HCT116 (cell line): ENCODE results near the gene FGF22. TPM values are rescaled to one million over a fixed set of nuclear protein-coding genes. Genes with fewer than 3 reads are reported as not detected.

Source experiments
- ATAC-seq: fragments of 200-7000 bp; cut with Tn5 transposase; 2 replicates; pipeline ENCODE4 v1.9.1; 2020; ENCODE audit warnings: mild to moderate bottlenecking, moderate library complexity
- BruUV-seq: library from RNA; stranded (reverse); fragments of 400-500 nt; replicated peaks from 2 replicates; lab custom pipeline; 2021; lab: Mats Ljungman, UMichigan
- CTCF ChIA-PET: fragments of 300-600 bp; sonication (Branson Sonifier 250); formaldehyde crosslinking; loops from one replicate; lab custom pipeline; 2021; ENCODE audit warnings: antibody characterized with exemption; lab: Charles Lee
- POLR2A ChIA-PET: fragments of 300-600, 350-600 bp; sonication (Branson Sonifier 250); formaldehyde crosslinking; loops from one replicate; lab custom pipeline; 2021; ENCODE audit warnings: antibody characterized with exemption; lab: Charles Lee
- RAD21 ChIA-PET, 2 experiments: fragments of 300-600 bp; sonication (Branson Sonifier 250); formaldehyde crosslinking; loops; one replicate each; lab custom pipeline; 2023; ENCODE audit warnings: low total read pairs in 2 of 2; ENCODE audit not compliant: uncharacterized antibody in 2 of 2, unreplicated experiment in 2 of 2, low non-redundant PET in 1 of 2; lab: Charles Lee
- DNase-seq: peaks from one replicate; pipeline ENCODE4 v3.0.0-alpha.2; 2010; ENCODE audit warnings: low read depth, low spot score
- H2AFZ ChIP-seq: fragments of 200-600 bp; shearing (Covaris generic), sonication (generic); 2 replicates; pipeline ENCODE4 v1.6.1; 2017; ENCODE audit warnings: low read depth, mixed run types, mixed read lengths, antibody characterized with exemption, low read length; ENCODE audit not compliant: poor library complexity, severe bottlenecking
- H3K27ac ChIP-seq: 2 replicates; pipeline ENCODE4 v1.5.1; 2012; ENCODE audit warnings: low read depth, low read length
- H3K27me3 ChIP-seq: fragments of 200-600 bp; sonication (generic); 2 replicates; pipeline ENCODE4 v1.6.1; 2016; ENCODE audit warnings: mixed run types, low read length, mixed read lengths; ENCODE audit not compliant: insufficient read depth
- H3K36me3 ChIP-seq, 2 experiments: fragments of 200-500 bp in 1 of 2; fragments of 200-600 bp in 1 of 2; sonication (Bioruptor generic) in 1 of 2; sonication (generic) in 1 of 2; 2 replicates each; pipeline versions ENCODE4 v1.5.1 to v1.6.1; 2014 to 2016; ENCODE audit warnings: low read length in 2 of 2, inconsistent platforms in 1 of 2, mixed read lengths in 1 of 2, mixed run types in 1 of 2; ENCODE audit not compliant: insufficient read depth in 2 of 2, control insufficient read depth in 1 of 2
- H3K4me1 ChIP-seq, 2 experiments: fragments of 200-600 bp in 1 of 2; sonication (generic) in 1 of 2; 2 replicates each; pipeline versions ENCODE4 v1.5.1 to v1.6.1; 2012 to 2017; ENCODE audit warnings: low read length in 2 of 2, inconsistent platforms in 1 of 2, mild to moderate bottlenecking in 1 of 2, mixed read lengths in 1 of 2, mixed run types in 1 of 2, moderate library complexity in 1 of 2; ENCODE audit not compliant: insufficient read depth in 2 of 2, control insufficient read depth in 1 of 2
- H3K4me2 ChIP-seq: fragments of 200-600 bp; sonication (generic); 2 replicates; pipeline ENCODE4 v1.6.1; 2017; ENCODE audit warnings: mixed run types, low read length, mixed read lengths
- H3K4me3 ChIP-seq, 2 experiments: fragments of 200-600 bp in 1 of 2; sonication (generic) in 1 of 2; replicated peaks in 1 of 2; 2 replicates each; pipeline ENCODE4 v1.5.1; 2011 to 2016; ENCODE audit warnings: low read length in 2 of 2, control low read depth in 1 of 2, low read depth in 1 of 2, mild to moderate bottlenecking in 1 of 2, mixed read lengths in 1 of 2, mixed run types in 1 of 2
- H3K79me2 ChIP-seq: fragments of 200-600 bp; sonication (generic); 2 replicates; pipeline ENCODE4 v1.6.1; 2017; ENCODE audit warnings: mild to moderate bottlenecking, mixed run types, low read length, moderate library complexity, mixed read lengths; ENCODE audit not compliant: insufficient read depth
- H3K9ac ChIP-seq: fragments of 200-600 bp; sonication (generic); 2 replicates; pipeline ENCODE4 v1.6.1; 2016; ENCODE audit warnings: low read length, mixed read lengths
- H3K9me2 ChIP-seq: fragments of 200-600 bp; sonication (generic), shearing (Covaris generic); 2 replicates; pipeline ENCODE4 v1.6.1; 2017; ENCODE audit warnings: mixed run types, mild to moderate bottlenecking, moderate library complexity; ENCODE audit not compliant: insufficient read depth
- H3K9me3 ChIP-seq, 2 experiments: fragments of 200-500 bp in 1 of 2; fragments of 200-600 bp in 1 of 2; sonication (Bioruptor generic) in 1 of 2; sonication (generic) in 1 of 2; 2 replicates each; pipeline ENCODE4 v1.6.1; 2014 to 2017; ENCODE audit warnings: low read length in 2 of 2, mixed read lengths in 2 of 2, inconsistent platforms in 1 of 2, low read depth in 1 of 2, mild to moderate bottlenecking in 1 of 2, mixed run types in 1 of 2, moderate library complexity in 1 of 2; ENCODE audit not compliant: control insufficient read depth in 1 of 2, insufficient read depth in 1 of 2
- H4K20me1 ChIP-seq: fragments of 200-600 bp; sonication (generic), shearing (Covaris generic); 2 replicates; pipeline ENCODE4 v1.6.1; 2017; ENCODE audit warnings: mixed run types, mild to moderate bottlenecking, moderate library complexity; ENCODE audit not compliant: insufficient read depth
- CBX3 ChIP-seq: IDR thresholded peaks from 2 replicates; pipeline ENCODE4 v1.6.1; 2012; ENCODE audit warnings: low read depth
- EGR1 ChIP-seq: IDR thresholded peaks from 2 replicates; pipeline ENCODE4 v1.6.1; 2012; ENCODE audit warnings: low read depth
- ELF1 ChIP-seq: IDR thresholded peaks from 2 replicates; pipeline ENCODE4 v1.6.1; 2012; ENCODE audit warnings: low read depth, borderline replicate concordance
- EZH2 ChIP-seq: fragments of 200-600 bp; sonication (generic); IDR thresholded peaks from 2 replicates; pipeline ENCODE4 v1.6.1; 2017; ENCODE audit warnings: antibody characterized with exemption, mixed run types
- EZH2phosphoT487 ChIP-seq: fragments of 200-600 bp; IDR thresholded peaks from 2 replicates; pipeline ENCODE4 v1.6.1; 2018; ENCODE audit warnings: antibody characterized with exemption, borderline replicate concordance
- FOSL1 ChIP-seq: IDR thresholded peaks from 2 replicates; pipeline ENCODE4 v1.6.1; 2012; ENCODE audit warnings: low read depth
- JUND ChIP-seq: IDR thresholded peaks from 2 replicates; pipeline ENCODE4 v1.6.1; 2012
- POLR2A ChIP-seq: IDR thresholded peaks from 2 replicates; pipeline ENCODE4 v1.7.0; 2011; ENCODE audit warnings: borderline replicate concordance; ENCODE audit not compliant: insufficient read depth, insufficient read length; ENCODE audit errors: extremely low read depth
- POLR2AphosphoS5 ChIP-seq: IDR thresholded peaks from 2 replicates; pipeline ENCODE4 v1.6.1; 2011; ENCODE audit warnings: mild to moderate bottlenecking, low read depth, low read length, moderate library complexity
- RAD21 ChIP-seq: IDR thresholded peaks from 2 replicates; pipeline ENCODE4 v1.6.1; 2012; ENCODE audit warnings: low read depth, mild to moderate bottlenecking
- SIN3A ChIP-seq: IDR thresholded peaks from 2 replicates; pipeline ENCODE4 v1.6.1; 2012; ENCODE audit warnings: low read depth
- SP1 ChIP-seq: IDR thresholded peaks from 2 replicates; pipeline ENCODE4 v1.6.1; 2012; ENCODE audit warnings: low read depth
- SRF ChIP-seq: IDR thresholded peaks from 2 replicates; pipeline ENCODE4 v1.6.1; 2012; ENCODE audit warnings: low read depth
- TCF7L2 ChIP-seq: IDR thresholded peaks from 2 replicates; pipeline ENCODE4 v1.7.0; 2011; ENCODE audit warnings: borderline replicate concordance, inconsistent platforms; ENCODE audit not compliant: insufficient read depth, insufficient read length; ENCODE audit errors: extremely low read depth
- YY1 ChIP-seq: IDR thresholded peaks from 2 replicates; pipeline ENCODE4 v1.6.1; 2011; ENCODE audit warnings: low read length, low read depth, moderate library complexity, mild to moderate bottlenecking; ENCODE audit not compliant: insufficient replicate concordance; ENCODE audit errors: extremely low read depth
- ZFX ChIP-seq: fragments of 450-650 bp; IDR thresholded peaks from 2 replicates; pipeline ENCODE4 v1.6.1; 2017
- ZNF274 ChIP-seq: fragments of 200-500 bp; sonication (Bioruptor generic); IDR thresholded peaks from 2 replicates; pipeline ENCODE4 v1.6.1; 2014; ENCODE audit warnings: mild to moderate bottlenecking, low read depth, low read length, inconsistent platforms
- intact Hi-C: fragments of 100-400 bp; cut with micrococcal nuclease; formaldehyde crosslinking; loops from 2 replicates; pipeline ENCODE4 v1.10.0; 2022
- total RNA-seq: library from RNA; stranded (reverse); gene quantifications from one replicate; pipeline ENCODE4 v1.2.1, GENCODE V29; 2021; ENCODE audit not compliant: unreplicated experiment
- TF ChIP-seq, protein P1 (sequence below): IDR thresholded peaks from 2 replicates; pipeline ENCODE4 v1.6.1; 2012
- TF ChIP-seq, protein P2 (sequence below): IDR thresholded peaks from 2 replicates; pipeline ENCODE4 v1.6.1; 2011; ENCODE audit warnings: mild to moderate bottlenecking, low read length, moderate library complexity; ENCODE audit not compliant: insufficient replicate concordance; ENCODE audit errors: extremely low read depth
- TF ChIP-seq, protein P3 (sequence below): IDR thresholded peaks from 2 replicates; pipeline ENCODE4 v1.6.1; 2012; ENCODE audit warnings: low read depth

The FGF22 gene
- total RNA-seq, 1 experiment from 2014 or later, result 1.5 TPM

DNA sequence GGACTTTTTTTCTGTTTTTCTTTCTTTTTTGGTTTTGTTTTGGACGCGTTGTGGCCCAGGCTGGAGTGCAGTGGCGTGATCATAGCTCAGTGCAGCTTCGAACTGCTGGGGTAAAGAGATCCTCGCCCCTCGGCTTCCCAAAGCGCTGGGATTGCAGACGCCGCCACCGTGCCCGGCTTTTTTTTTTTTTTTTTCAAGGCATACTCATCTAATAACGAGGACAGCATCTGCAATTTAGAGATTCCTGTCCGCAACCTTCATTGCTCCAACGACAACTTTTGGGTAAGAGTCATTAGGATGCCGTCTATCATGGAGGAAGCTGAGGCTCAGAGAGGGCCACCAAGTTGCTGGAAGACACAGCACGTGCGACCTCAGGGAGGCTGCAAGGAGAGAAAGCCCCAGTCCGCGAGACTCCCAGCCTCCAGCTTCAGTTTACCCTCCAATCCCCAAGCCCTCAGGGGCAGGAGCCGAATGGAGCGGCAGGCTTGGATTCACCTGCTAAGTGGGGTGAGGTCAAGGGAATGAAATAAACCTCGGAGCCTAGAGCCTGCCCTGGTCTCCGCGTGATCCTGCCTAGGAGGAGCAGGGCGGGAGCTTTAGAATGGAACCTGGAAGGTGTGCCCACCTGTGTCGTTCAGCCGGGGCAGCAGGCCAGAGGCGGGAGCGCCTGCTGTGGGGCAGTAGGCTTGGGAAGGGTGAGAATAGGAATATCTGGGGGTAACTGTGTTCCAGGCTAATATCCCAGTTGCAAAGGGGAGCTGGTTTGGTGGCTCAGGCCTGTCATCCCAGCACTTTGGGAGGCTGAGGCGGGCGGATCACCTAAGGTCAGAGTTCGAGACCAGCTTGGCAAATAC, 5.7 kb upstream of the FGF22 start (continued):
- TF ChIP-seq ELF1, result no peak
- no peak for TF ChIP-seq SP1
- no peak for TF ChIP-seq JUND
- no peak for TF ChIP-seq EGR1
- TF ChIP-seq EZH2, result no peak

GRCh38 chr19:634975-635652, 4.6 kb upstream of the FGF22 start:
- no peak overlapping the region for H3K27ac ChIP-seq
- H4K20me1 ChIP-seq, result no peaks in the 10 kb centered on the region
- DNase-seq (no peak), ATAC-seq (no peak)
- no peak overlapping the region for H3K4me2 ChIP-seq
- H2AFZ ChIP-seq, result no peak overlapping the region
- H3K79me2 ChIP-seq, result peaks cover 31% of the 10 kb centered on the region
- intact Hi-C loops, result no loop called here
- ChIA-PET CTCF (no interaction called here), POLR2A (no interaction called here), RAD21 (no interaction called here)
- H3K9ac ChIP-seq, result no peak overlapping the region
- H3K4me3 ChIP-seq, result no peak overlapping the region
- H3K4me1 ChIP-seq, result peaks cover 10 to 29% of the 10 kb centered on the region in 2 experiments
- H3K9me3 ChIP-seq, result no peaks in the 10 kb centered on the region
- H3K36me3 ChIP-seq, result peaks cover 4 to 16% of the 10 kb centered on the region in 2 experiments; a peak in 3 of 4 replicates
- BruUV-seq, result no TSS peak
- no peaks in the 10 kb centered on the region for H3K9me2 ChIP-seq
- H3K27me3 ChIP-seq, result no peaks in the 10 kb centered on the region
- TF ChIP-seq YY1 (no peak), FOSL1 (no peak), CBX3 (no peak), TCF7L2 (no peak), RAD21 (no peak), POLR2A (no peak), JUND (no peak), POLR2AphosphoS5 (no peak), SIN3A (no peak), ELF1 (no peak), ZFX (no peak), EGR1 (no peak), SRF (no peak), ZNF274 (no peak), EZH2phosphoT487 (no peak)
- TF ChIP-seq, protein P1, sequence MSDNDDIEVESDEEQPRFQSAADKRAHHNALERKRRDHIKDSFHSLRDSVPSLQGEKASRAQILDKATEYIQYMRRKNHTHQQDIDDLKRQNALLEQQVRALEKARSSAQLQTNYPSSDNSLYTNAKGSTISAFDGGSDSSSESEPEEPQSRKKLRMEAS, result no peak
- TF ChIP-seq, protein P2, sequence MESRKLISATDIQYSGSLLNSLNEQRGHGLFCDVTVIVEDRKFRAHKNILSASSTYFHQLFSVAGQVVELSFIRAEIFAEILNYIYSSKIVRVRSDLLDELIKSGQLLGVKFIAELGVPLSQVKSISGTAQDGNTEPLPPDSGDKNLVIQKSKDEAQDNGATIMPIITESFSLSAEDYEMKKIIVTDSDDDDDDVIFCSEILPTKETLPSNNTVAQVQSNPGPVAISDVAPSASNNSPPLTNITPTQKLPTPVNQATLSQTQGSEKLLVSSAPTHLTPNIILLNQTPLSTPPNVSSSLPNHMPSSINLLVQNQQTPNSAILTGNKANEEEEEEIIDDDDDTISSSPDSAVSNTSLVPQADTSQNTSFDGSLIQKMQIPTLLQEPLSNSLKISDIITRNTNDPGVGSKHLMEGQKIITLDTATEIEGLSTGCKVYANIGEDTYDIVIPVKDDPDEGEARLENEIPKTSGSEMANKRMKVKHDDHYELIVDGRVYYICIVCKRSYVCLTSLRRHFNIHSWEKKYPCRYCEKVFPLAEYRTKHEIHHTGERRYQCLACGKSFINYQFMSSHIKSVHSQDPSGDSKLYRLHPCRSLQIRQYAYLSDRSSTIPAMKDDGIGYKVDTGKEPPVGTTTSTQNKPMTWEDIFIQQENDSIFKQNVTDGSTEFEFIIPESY, result no peak
- TF ChIP-seq, protein P3, sequence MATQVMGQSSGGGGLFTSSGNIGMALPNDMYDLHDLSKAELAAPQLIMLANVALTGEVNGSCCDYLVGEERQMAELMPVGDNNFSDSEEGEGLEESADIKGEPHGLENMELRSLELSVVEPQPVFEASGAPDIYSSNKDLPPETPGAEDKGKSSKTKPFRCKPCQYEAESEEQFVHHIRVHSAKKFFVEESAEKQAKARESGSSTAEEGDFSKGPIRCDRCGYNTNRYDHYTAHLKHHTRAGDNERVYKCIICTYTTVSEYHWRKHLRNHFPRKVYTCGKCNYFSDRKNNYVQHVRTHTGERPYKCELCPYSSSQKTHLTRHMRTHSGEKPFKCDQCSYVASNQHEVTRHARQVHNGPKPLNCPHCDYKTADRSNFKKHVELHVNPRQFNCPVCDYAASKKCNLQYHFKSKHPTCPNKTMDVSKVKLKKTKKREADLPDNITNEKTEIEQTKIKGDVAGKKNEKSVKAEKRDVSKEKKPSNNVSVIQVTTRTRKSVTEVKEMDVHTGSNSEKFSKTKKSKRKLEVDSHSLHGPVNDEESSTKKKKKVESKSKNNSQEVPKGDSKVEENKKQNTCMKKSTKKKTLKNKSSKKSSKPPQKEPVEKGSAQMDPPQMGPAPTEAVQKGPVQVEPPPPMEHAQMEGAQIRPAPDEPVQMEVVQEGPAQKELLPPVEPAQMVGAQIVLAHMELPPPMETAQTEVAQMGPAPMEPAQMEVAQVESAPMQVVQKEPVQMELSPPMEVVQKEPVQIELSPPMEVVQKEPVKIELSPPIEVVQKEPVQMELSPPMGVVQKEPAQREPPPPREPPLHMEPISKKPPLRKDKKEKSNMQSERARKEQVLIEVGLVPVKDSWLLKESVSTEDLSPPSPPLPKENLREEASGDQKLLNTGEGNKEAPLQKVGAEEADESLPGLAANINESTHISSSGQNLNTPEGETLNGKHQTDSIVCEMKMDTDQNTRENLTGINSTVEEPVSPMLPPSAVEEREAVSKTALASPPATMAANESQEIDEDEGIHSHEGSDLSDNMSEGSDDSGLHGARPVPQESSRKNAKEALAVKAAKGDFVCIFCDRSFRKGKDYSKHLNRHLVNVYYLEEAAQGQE, result no peak
